GM12891 (cell line): Measurements from ENCODE around the gene SLC6A19.

Experiments
- POLR2A ChIP-seq: IDR thresholded peaks from 2 replicates; pipeline ENCODE4 v1.6.1; 2011; ENCODE audit warnings: low read depth, low read length, control low read depth
- POLR2AphosphoS5 ChIP-seq: IDR thresholded peaks from 2 replicates; pipeline ENCODE4 v1.6.1; 2011; ENCODE audit warnings: low read depth, low read length, control low read depth
- POU2F2 ChIP-seq: IDR thresholded peaks from 2 replicates; pipeline ENCODE4 v1.6.1; 2011; ENCODE audit warnings: low read depth, mild to moderate bottlenecking, control low read depth, low read length, moderate library complexity
- SPI1 ChIP-seq: IDR thresholded peaks from 2 replicates; pipeline ENCODE4 v1.6.1; 2011; ENCODE audit warnings: low read depth, low read length, control low read depth
- TAF1 ChIP-seq: IDR thresholded peaks from 2 replicates; pipeline ENCODE4 v1.6.1; 2011; ENCODE audit warnings: low read depth, low read length, control low read depth

GRCh38 chr5:1252681-1253080 lies 51.3 kb downstream of the SLC6A19 start:
- no peak for TF ChIP-seq POLR2AphosphoS5
- TF ChIP-seq POLR2A: no peak
- no peak for TF ChIP-seq TAF1
- no peak for TF ChIP-seq SPI1
- no peak for TF ChIP-seq POU2F2
